ENCODE results near the gene RNF207.

GRCh38 chr1:6170742-6171201 lies 35.1 kb upstream of the RNF207 start:
- TF ChIP-seq SP1 (IDR thresholded peaks at IDR 0.05) (no peak), SP1 (CRISPR knock-in tag; IDR thresholded peaks at IDR 0.05) (no peak), ZNF10 (CRISPR knock-in tag; IDR thresholded peaks at IDR 0.05; ENCODE audit: borderline replicate concordance, low read depth) (no peak), CTCF (CRISPR knock-in tag; IDR thresholded peaks at IDR 0.05) (no peak), EP300 (IDR thresholded peaks at IDR 0.05; ENCODE audit: low read depth in 2 of 2, low read length in 2 of 2) (no peak), EP300 (CRISPR knock-in tag; IDR thresholded peaks at IDR 0.05; ENCODE audit: borderline replicate concordance) (no peak), HNRNPUL1 (IDR thresholded peaks at IDR 0.05; ENCODE audit: low read depth, low read length) (no peak), JUNB (CRISPR knock-in tag; IDR thresholded peaks at IDR 0.05; ENCODE audit: borderline replicate concordance) (no peak), ZNF800 (CRISPR knock-in tag; IDR thresholded peaks at IDR 0.05) (no peak), ZNF746 (CRISPR knock-in tag; IDR thresholded peaks at IDR 0.05) (no peak), REL (CRISPR knock-in tag; conservative IDR thresholded peaks at IDR 0.05) (no peak), MYC (CRISPR knock-in tag; IDR thresholded peaks at IDR 0.05; ENCODE audit: borderline replicate concordance) (no peak), ZBTB49 (CRISPR knock-in tag; IDR thresholded peaks at IDR 0.05; ENCODE audit: borderline replicate concordance) (no peak)
- TF ChIP-seq, protein P1, sequence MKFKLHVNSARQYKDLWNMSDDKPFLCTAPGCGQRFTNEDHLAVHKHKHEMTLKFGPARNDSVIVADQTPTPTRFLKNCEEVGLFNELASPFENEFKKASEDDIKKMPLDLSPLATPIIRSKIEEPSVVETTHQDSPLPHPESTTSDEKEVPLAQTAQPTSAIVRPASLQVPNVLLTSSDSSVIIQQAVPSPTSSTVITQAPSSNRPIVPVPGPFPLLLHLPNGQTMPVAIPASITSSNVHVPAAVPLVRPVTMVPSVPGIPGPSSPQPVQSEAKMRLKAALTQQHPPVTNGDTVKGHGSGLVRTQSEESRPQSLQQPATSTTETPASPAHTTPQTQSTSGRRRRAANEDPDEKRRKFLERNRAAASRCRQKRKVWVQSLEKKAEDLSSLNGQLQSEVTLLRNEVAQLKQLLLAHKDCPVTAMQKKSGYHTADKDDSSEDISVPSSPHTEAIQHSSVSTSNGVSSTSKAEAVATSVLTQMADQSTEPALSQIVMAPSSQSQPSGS (CRISPR knock-in tag; IDR thresholded peaks at IDR 0.05), result no peak
